HepG2 (cell line): ENCODE measurements around the gene LIN7A. TPM values are rescaled to one million over a fixed set of nuclear protein-coding genes. Genes with fewer than 3 reads are reported as not detected.
A peak's percentile ranks its signal among the peaks of the same experiment; 100 is the strongest.

Source experiments
- CERS6 ChIP-seq: sonication (generic); formaldehyde crosslinking; IDR thresholded peaks from 2 replicates; pipeline ENCODE4 v1.5.0; 2020; ENCODE audit warnings: missing genetic modification reagents
- FOXM1 ChIP-seq: sonication (generic); formaldehyde crosslinking; IDR thresholded peaks from 2 replicates; pipeline ENCODE4 v1.5.0; 2020; ENCODE audit warnings: missing genetic modification reagents
- GMEB2 ChIP-seq: IDR thresholded peaks from 2 replicates; pipeline ENCODE4 v1.6.1; 2016; ENCODE audit warnings: missing biosample characterization, missing genetic modification reagents, low read depth
- GRHL1 ChIP-seq: sonication (generic); formaldehyde crosslinking; conservative IDR thresholded peaks from 2 replicates; pipeline ENCODE4 v1.8.0; 2022; ENCODE audit warnings: missing genetic modification reagents
- LRRFIP1 ChIP-seq: sonication (generic); formaldehyde crosslinking; conservative IDR thresholded peaks from 2 replicates; pipeline ENCODE4 v1.4.0; 2020; ENCODE audit warnings: missing genetic modification reagents
- NPAS2 ChIP-seq: sonication (generic); formaldehyde crosslinking; IDR thresholded peaks from 2 replicates; pipeline ENCODE4 v1.8.0; 2022; ENCODE audit warnings: mild to moderate bottlenecking, missing genetic modification reagents, borderline replicate concordance
- PHB2 ChIP-seq: fragments of 450-650 bp; IDR thresholded peaks from 2 replicates; pipeline ENCODE4 v1.6.1; 2018; ENCODE audit not compliant: partially characterized antibody
- SP4 ChIP-seq: sonication (generic); formaldehyde crosslinking; IDR thresholded peaks from 2 replicates; pipeline ENCODE4 v1.8.1; 2023; ENCODE audit warnings: mild to moderate bottlenecking, missing genetic modification reagents
- TFDP2 ChIP-seq: sonication (generic); formaldehyde crosslinking; IDR thresholded peaks from 2 replicates; pipeline ENCODE4 v1.4.0; 2020; ENCODE audit warnings: missing genetic modification reagents
- YEATS2 ChIP-seq: sonication (generic); formaldehyde crosslinking; IDR thresholded peaks from 2 replicates; pipeline ENCODE4 v1.4.0; 2020; ENCODE audit warnings: missing genetic modification reagents, borderline replicate concordance
- ZBTB4 ChIP-seq: sonication (generic); formaldehyde crosslinking; IDR thresholded peaks from 2 replicates; pipeline ENCODE4 v1.4.0; 2020; ENCODE audit warnings: missing genetic modification reagents, mild to moderate bottlenecking, borderline replicate concordance
- ZFP37 ChIP-seq: sonication (generic); formaldehyde crosslinking; IDR thresholded peaks from 2 replicates; pipeline ENCODE4 v1.4.0; 2020; ENCODE audit warnings: missing genetic modification reagents, borderline replicate concordance
- ZNF34 ChIP-seq: sonication (generic); formaldehyde crosslinking; IDR thresholded peaks from 2 replicates; pipeline ENCODE4 v1.4.0; 2020; ENCODE audit warnings: mild to moderate bottlenecking, missing genetic modification reagents, borderline replicate concordance
- ZNF446 ChIP-seq: sonication (generic); formaldehyde crosslinking; IDR thresholded peaks from 2 replicates; pipeline ENCODE4 v1.5.0; 2020; ENCODE audit warnings: mild to moderate bottlenecking, missing genetic modification reagents
- ZNF549 ChIP-seq: sonication (generic); formaldehyde crosslinking; IDR thresholded peaks from 2 replicates; pipeline ENCODE4 v1.5.0; 2020; ENCODE audit warnings: missing genetic modification reagents
- ZNF562 ChIP-seq: sonication (generic); formaldehyde crosslinking; IDR thresholded peaks from 2 replicates; pipeline ENCODE4 v1.8.0; 2022; ENCODE audit warnings: missing genetic modification reagents, borderline replicate concordance
- ZNF777 ChIP-seq: sonication (generic); formaldehyde crosslinking; IDR thresholded peaks from 2 replicates; pipeline ENCODE4 v1.4.0; 2020; ENCODE audit warnings: missing genetic modification reagents
- polyA plus RNA-seq, 8 experiments: library from polyadenylated mRNA; depleted of rRNA in 3 of 8; stranded (reverse) in 7 of 8; unstranded in 1 of 8; fragments of >200 nt; fragmentation: Illumina TruSeq in 4 of 8; extraction: Trizol in 4 of 8; gene quantifications; 2 replicates each; pipeline versions ENCODE4 v1.2.1 to v1.2.3, GENCODE V29; 2011 to 2016; ENCODE audit warnings: low read depth in 4 of 8, missing spikeins in 1 of 8, mixed read lengths in 1 of 8; ENCODE audit not compliant: insufficient read depth in 1 of 8
- total RNA-seq, 5 experiments: library from RNA; depleted of rRNA; stranded (reverse); fragments of >200 nt; fragmentation: Illumina TruSeq; extraction: Trizol; gene quantifications; 2 replicates each; pipeline ENCODE4 v1.2.3, GENCODE V29; 2016; ENCODE audit warnings: low read depth in 1 of 5

The LIN7A gene
- total and polyA plus RNA-seq, 2 of the 13 experiments (the other 11 are each of a cell fraction or from before 2014, with no cell fraction given): 18.5 to 19.2 TPM

GRCh38 chr12:80936642-80937390, 918 bp downstream of the LIN7A start (continued):
- TF ChIP-seq ZBTB4 (no peak), ZNF562 (no peak), YEATS2 (0 out of 2 replicates have a peak, but pooled peaks have one; percentile 44), SP4 (CRISPR knock-in tag) (no peak; the same call in 1 of the 2 replicates), FOXM1 (CRISPR knock-in tag) (no peak), LRRFIP1 (CRISPR knock-in tag) (no peak), GRHL1 (CRISPR knock-in tag) (no peak), GMEB2 (CRISPR knock-in tag) (no peak), ZNF34 (CRISPR knock-in tag) (no peak), NPAS2 (CRISPR knock-in tag) (no peak), ZNF446 (CRISPR knock-in tag) (no peak; the same call in 1 of the 2 replicates), ZNF549 (CRISPR knock-in tag) (no peak), TFDP2 (peak; percentile 86), CERS6 (CRISPR knock-in tag) (no peak), ZFP37 (peak; percentile 82; the same call in 1 of the 2 replicates), PHB2 (no peak), ZNF777 (CRISPR knock-in tag) (peak; percentile 63; the same call in 1 of the 2 replicates)
